Activated CD4-positive, alpha-beta T cell treated with anti-CD3 and anti-CD28 coated beads for 36 hours (primary cell): Measurements from ENCODE around the gene BTG2. TPM values are rescaled to one million over a fixed set of nuclear protein-coding genes. Genes with fewer than 3 reads are reported as not detected.
"Not testable (repeated sequence)": the region's sequence is repeated elsewhere in the genome, so short reads cannot be mapped to it uniquely, and the experiment has no call there.

Experiments used
- ATAC-seq: fragments of 200-7000 bp; cut with Tn5 transposase; one replicate; pipeline ENCODE4 v1.10.0; 2021; ENCODE audit warnings: mild to moderate bottlenecking, moderate library complexity
- CTCF ChIA-PET: fragments of 350-600 bp; sonication (Branson Sonifier 250); formaldehyde crosslinking; loops from one replicate; lab custom pipeline; 2021; ENCODE audit warnings: antibody characterized with exemption; lab: Charles Lee
- POLR2A ChIA-PET: fragments of 350-600 bp; sonication (Branson Sonifier 250); formaldehyde crosslinking; loops from one replicate; lab custom pipeline; 2021; ENCODE audit warnings: antibody characterized with exemption, inconsistent platforms; lab: Charles Lee
- DNase-seq: peaks from one replicate; pipeline ENCODE4 v3.0.0-alpha.2; 2020
- H3K27ac Mint-ChIP-seq: one replicate; pipeline ENCODE4 v1.8.0; 2021; ENCODE audit warnings: mixed read lengths
- H3K27me3 Mint-ChIP-seq: one replicate; pipeline ENCODE4 v1.8.0; 2021; ENCODE audit warnings: mixed read lengths
- H3K36me3 Mint-ChIP-seq: one replicate; pipeline ENCODE4 v1.8.0; 2021; ENCODE audit warnings: low read depth, mixed read lengths
- H3K4me1 Mint-ChIP-seq: one replicate; pipeline ENCODE4 v1.8.0; 2021; ENCODE audit warnings: mixed read lengths
- H3K4me3 Mint-ChIP-seq: one replicate; pipeline ENCODE4 v1.8.0; 2021; ENCODE audit warnings: mild to moderate bottlenecking, moderate library complexity, mixed read lengths
- H3K9me3 Mint-ChIP-seq: one replicate; pipeline ENCODE4 v1.8.0; 2021; ENCODE audit warnings: low read depth, mixed read lengths
- intact Hi-C, 2 experiments: fragments of 100-400 bp; cut with DNase I in 1 of 2; cut with micrococcal nuclease in 1 of 2; formaldehyde crosslinking; loops; one replicate each; pipeline versions ENCODE4 v1.14.2 to v1.15.1; 2022 to 2024; cut with DNase I, micrococcal nuclease
- total RNA-seq, 2 experiments: library from RNA; stranded (reverse); gene quantifications; one replicate each; pipeline ENCODE4 v1.2.3, GENCODE V29; 2021

BTG2 gene, protein sequence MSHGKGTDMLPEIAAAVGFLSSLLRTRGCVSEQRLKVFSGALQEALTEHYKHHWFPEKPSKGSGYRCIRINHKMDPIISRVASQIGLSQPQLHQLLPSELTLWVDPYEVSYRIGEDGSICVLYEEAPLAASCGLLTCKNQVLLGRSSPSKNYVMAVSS
- 100 to 1,000 TPM; 114 to 142 TPM for total RNA-seq

DNA sequence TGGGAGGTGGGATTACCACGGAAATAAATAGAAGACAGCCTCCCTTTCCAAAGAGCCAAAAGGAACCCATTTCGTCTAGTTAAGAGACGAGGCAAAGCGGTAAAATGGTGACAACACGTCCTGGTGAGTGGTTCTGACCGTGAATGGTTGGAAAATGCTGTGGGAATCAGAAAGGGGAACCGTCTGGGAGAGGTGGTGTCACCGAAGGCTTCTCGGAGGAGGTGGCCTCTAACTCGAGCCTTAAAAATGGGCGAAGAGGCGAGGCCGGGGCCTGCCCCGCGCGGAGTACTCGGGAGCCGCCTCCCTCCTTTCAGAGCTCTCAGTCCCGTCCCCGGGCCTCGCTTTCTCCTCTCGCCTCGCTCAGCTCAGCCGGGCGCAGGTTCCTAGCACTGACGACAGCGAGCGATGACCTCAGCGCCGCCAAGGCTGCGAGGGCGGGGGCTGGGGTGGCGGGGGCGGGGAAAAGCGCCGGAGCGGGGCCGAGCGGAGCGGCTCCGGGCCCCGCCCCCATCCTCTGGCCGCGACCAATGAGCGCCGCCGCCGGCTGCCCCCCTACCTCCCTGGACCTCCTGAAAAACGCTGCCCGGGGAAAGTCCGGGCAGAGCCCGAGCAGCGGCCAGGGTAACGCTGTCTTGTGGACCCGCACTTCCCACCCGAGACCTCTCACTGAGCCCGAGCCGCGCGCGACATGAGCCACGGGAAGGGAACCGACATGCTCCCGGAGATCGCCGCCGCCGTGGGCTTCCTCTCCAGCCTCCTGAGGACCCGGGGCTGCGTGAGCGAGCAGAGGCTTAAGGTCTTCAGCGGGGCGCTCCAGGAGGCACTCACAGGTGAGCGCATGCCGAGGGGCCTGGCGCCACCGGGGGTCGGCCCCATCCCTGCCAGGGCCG, at the start of gene BTG2:
Gene BTG2 (plus strand): TSS at position 601 of the 890 bp plus-strand sequence. CDS start 88 bp downstream, at position 689.
- CTCF ChIA-PET: interaction anchor here (0.6 to 3.4 kb wide), 6 partner anchors 11 to 33 kb away, joined by 3 to 33 read pairs (median 4); no protein-coding TSS in a partner anchor
- Mint-ChIP-seq H3K27ac (peak within 1 kb of the TSS; percentile 97), H3K36me3 (peaks cover 47% of the 10 kb centered on the region), H3K4me1 (peaks cover 54% of the 10 kb centered on the region), H3K27me3 (no peaks in the 10 kb centered on the region), H3K4me3 (peak within 1 kb of the TSS; percentile 98), H3K9me3 (no peaks in the 10 kb centered on the region)
- intact Hi-C loops: loop anchor here (1.0 to 5.0 kb wide), 6 partner anchors 15 to 498 kb away; partner anchors contain the start of genes ATP2B4 (in 1 of the 2) and KDM5B (in 1 of the 2)
- DNase-seq (peak; percentile 96), ATAC-seq (peak; percentile 88)
- POLR2A ChIA-PET: interaction anchor here (0.6 to 7.3 kb wide), 10 partner anchors 8 to 298 kb away, joined by 3 to 207 read pairs (median 7); partner anchors contain the start of gene TMEM183A

DNA sequence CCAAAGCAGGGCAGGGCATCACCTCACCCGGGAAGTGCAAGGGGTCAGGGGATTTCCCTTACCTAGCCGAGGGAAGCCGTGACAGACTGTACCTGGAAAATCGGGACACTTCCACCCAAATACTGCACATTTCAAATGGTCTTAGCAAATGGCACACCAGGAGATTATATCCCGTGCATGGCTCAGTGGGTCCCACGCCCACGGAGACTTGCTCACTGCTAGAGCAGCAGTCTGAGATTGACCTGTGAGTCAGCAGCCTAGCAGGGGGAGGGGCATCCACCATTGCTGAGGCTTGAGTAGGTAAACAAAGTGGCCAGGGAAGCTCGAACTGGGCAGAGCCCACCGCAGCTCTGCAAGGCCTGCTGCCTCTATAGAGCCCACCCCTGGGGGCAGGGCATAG, 48.7 kb upstream of the BTG2 start:
- H3K27ac Mint-ChIP-seq, POLR2A ChIA-PET, intact Hi-C loops, H3K4me1 Mint-ChIP-seq, H3K36me3 Mint-ChIP-seq, ATAC-seq, H3K4me3 Mint-ChIP-seq, H3K9me3 Mint-ChIP-seq: not testable (repeated sequence)
- CTCF ChIA-PET: interaction anchor here (2.4 kb wide), 1 partner anchor 12 kb away, joined by 16 read pairs; no protein-coding TSS in a partner anchor
- peak; percentile 63 for DNase-seq
- peaks cover 21% of the 10 kb centered on the region for H3K27me3 Mint-ChIP-seq

DNA sequence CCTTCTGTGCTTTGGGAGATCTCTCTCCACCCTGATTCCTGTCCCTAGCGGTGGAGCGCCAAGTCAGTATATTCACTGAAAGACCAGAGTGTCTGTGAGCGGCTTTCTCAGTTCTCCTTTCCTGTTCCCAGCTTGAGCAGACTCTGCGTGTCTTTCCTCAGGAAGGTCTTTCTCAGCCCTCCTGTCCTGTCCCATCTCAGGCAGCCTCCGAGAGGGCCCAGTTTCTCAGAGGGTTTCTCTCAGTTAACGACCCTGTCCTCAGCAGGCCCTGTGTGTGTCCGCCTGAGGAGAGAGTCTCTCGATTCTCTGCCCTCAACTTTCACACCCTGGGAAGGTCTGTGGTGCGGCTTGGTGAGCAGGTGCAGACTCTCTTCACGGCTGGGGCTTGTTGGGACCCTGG, 41.8 kb upstream of the BTG2 start:
- no peak overlapping the region for H3K27ac Mint-ChIP-seq
- ChIA-PET CTCF (interaction anchor here (1.0 to 15.1 kb wide), 2 partner anchors 32 to 75 kb away, joined by 3 to 710 read pairs; no protein-coding TSS in a partner anchor), POLR2A (no interaction called here)
- no peaks in the 10 kb centered on the region for H3K27me3 Mint-ChIP-seq
- H3K4me1 Mint-ChIP-seq: peaks cover 9% of the 10 kb centered on the region
- no peak overlapping the region for H3K4me3 Mint-ChIP-seq
- no peaks in the 10 kb centered on the region for H3K9me3 Mint-ChIP-seq
- no peak for DNase-seq
- no peaks in the 10 kb centered on the region for H3K36me3 Mint-ChIP-seq
- ATAC-seq: no peak
- intact Hi-C loops: no loop called here

DNA sequence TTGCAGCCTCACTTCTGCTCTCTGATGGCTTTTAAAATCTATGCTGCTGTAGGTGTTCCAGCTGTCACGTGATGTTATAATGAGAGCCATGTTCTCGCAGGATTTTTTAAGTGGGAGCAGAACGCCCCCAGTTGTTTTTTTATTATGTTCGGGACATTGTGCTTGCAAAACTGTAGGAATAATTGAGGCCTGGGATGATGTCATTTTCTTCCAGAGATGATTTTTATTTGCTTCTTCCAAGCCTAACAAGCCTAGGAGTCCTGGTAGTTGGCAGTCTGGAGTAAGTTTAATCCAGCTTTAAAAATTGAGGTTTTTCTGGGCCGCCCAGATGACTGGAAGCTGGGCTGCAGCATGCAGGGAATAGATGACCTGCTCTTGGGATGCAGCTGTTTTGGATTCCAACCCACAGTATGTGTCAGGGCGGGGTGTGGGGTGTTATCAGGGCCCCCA, 41.2 kb upstream of the BTG2 start:
- ChIA-PET CTCF (interaction anchor here (1.1 to 15.1 kb wide), 2 partner anchors 74 to 224 kb away, joined by 5 to 710 read pairs; no protein-coding TSS in a partner anchor), POLR2A (no interaction called here)
- no peak for DNase-seq
- intact Hi-C loops: loop anchor here in 1 of 2 experiments (2.0 kb wide), 1 partner anchor 33 kb away; no protein-coding TSS in a partner anchor
- H3K27ac Mint-ChIP-seq: no peak overlapping the region
- no peaks in the 10 kb centered on the region for H3K9me3 Mint-ChIP-seq
- no peak overlapping the region for H3K4me3 Mint-ChIP-seq
- peaks cover 9% of the 10 kb centered on the region for H3K4me1 Mint-ChIP-seq
- no peak for ATAC-seq
- no peaks in the 10 kb centered on the region for H3K27me3 Mint-ChIP-seq
- no peaks in the 10 kb centered on the region for H3K36me3 Mint-ChIP-seq

DNA sequence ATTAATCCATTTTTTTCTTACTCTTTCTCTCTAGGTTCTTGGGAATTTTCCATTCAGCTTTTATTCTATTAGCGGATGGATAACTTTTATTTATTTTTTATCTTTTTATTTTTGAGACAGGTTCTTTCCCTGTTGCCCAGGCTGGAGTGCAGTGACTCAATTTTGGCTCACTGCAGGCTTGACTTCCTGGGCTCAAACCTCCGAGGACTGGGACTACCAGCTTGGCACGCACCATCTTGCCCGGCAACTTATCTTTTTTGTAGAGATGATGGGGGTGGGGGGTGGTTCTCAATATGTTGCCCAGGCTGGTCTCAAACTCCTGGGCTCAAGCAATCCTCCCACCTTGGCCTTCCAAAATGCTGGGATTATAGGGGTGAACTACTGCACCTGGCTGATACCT, 39.8 kb upstream of the BTG2 start:
- H3K4me3 Mint-ChIP-seq: no peak overlapping the region
- no peaks in the 10 kb centered on the region for H3K27me3 Mint-ChIP-seq
- intact Hi-C loops: loop anchor here (2.0 to 5.0 kb wide), 3 partner anchors 35 to 862 kb away; partner anchors contain the start of gene ATP2B4 (in 1 of the 2)
- ChIA-PET CTCF (interaction anchor here (0.9 to 15.1 kb wide), 5 partner anchors 45 to 154 kb away, joined by 3 to 710 read pairs (median 4); no protein-coding TSS in a partner anchor), POLR2A (no interaction called here)
- ATAC-seq (no peak), DNase-seq (no peak)
- H3K9me3 Mint-ChIP-seq: no peaks in the 10 kb centered on the region
- peaks cover 10% of the 10 kb centered on the region for H3K4me1 Mint-ChIP-seq
- no peak overlapping the region for H3K27ac Mint-ChIP-seq
- H3K36me3 Mint-ChIP-seq: no peaks in the 10 kb centered on the region

DNA sequence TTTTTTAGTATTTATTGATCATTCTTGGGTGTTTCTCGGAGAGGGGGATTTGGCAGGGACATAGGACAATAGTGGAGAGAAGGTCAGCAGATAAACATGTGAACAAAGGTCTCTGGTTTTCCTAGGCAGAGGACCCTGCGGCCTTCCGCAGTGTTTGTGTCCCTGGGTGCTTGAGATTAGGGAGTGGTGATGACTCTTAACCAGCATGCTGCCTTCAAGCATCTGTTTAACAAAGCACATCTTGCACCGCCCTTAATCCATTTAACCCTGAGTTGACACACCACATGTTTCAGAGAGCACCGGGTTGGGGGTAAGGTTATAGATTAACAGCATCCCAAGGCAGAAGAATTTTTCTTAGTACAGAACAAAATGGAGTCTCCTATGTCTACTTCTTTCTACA, 39.2 kb upstream of the BTG2 start:
- H3K27ac Mint-ChIP-seq, H3K27me3 Mint-ChIP-seq, DNase-seq, H3K4me3 Mint-ChIP-seq, ATAC-seq, H3K36me3 Mint-ChIP-seq, H3K9me3 Mint-ChIP-seq, POLR2A ChIA-PET: not testable (repeated sequence)
- intact Hi-C loops: loop anchor here in 1 of 2 experiments (5.0 kb wide), 2 partner anchors 361 to 861 kb away; partner anchors contain the start of gene ATP2B4
- H3K4me1 Mint-ChIP-seq: peaks cover 16% of the 10 kb centered on the region
- CTCF ChIA-PET: interaction anchor here (1.6 to 15.1 kb wide), 6 partner anchors 41 to 226 kb away, joined by 3 to 710 read pairs (median 22); no protein-coding TSS in a partner anchor

DNA sequence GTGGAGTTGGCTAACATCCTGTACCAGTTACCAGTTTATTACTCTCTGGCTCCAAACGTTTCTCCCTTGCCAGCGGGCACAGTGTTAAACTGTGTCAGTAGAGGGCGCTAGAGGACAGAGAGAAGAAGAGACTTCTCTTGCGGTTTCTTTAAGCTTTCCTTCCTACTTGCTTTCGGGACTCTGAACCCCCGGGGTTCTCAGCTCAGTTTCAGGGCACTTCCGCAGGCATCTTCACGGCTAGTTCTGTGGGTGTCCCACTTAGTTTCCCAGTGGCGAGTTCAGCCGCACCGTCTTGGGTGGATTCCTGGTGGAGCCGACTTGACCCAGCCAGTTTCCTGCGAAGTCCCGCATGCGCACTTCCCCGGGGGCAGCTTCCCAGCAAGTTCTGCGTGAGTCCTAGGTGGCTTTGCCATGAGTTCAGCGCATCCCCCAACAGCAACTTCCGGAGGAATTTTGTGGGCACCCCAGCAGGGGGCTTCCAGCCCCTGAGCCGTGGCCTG, 37.9 kb upstream of the BTG2 start:
- peaks cover 22% of the 10 kb centered on the region for H3K4me1 Mint-ChIP-seq
- H3K4me3 Mint-ChIP-seq: peak overlapping the region; percentile 79
- ATAC-seq: peak; percentile 58
- H3K9me3 Mint-ChIP-seq: no peaks in the 10 kb centered on the region
- ChIA-PET POLR2A (interaction anchor here (0.6 to 1.4 kb wide), 8 partner anchors 28 to 119 kb away, joined by 3 to 8 read pairs (median 6); partner anchors contain the start of gene BTG2), CTCF (interaction anchor here (0.6 to 15.1 kb wide), 84 partner anchors 10 to 784 kb away, joined by 3 to 710 read pairs (median 4); partner anchors contain the start of genes ATP2B4, CHI3L1, FMOD and OPTC)
- H3K27me3 Mint-ChIP-seq: no peaks in the 10 kb centered on the region
- no peaks in the 10 kb centered on the region for H3K36me3 Mint-ChIP-seq
- intact Hi-C loops: loop anchor here (1.0 to 5.0 kb wide), 4 partner anchors 73 to 860 kb away; partner anchors contain the start of gene ATP2B4 (in 1 of the 2)
- peak; percentile 87 for DNase-seq
- H3K27ac Mint-ChIP-seq: peak overlapping the region; percentile 53

DNA sequence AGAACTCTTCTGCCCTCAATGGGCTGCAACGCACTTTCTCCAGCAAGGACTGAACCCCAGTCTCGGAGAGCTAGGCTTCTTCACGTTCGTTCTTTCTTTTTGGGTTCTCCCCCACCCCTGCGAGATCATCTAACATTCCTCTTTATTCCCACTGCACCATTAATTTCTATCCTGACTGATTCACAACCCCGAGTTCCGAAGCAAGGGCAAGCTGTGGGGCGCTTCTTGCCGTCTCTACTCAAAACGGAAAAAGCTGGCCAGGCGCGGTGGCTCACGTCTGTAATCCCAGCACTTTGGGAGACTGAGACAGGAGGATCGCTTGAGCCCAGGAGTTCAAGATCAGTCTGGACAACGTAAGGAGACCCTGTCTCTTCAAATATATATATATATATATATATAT, 37.4 kb upstream of the BTG2 start:
- POLR2A ChIA-PET: interaction anchor here (0.6 to 1.4 kb wide), 6 partner anchors 45 to 119 kb away, joined by 3 to 8 read pairs (median 6); no protein-coding TSS in a partner anchor

DNA sequence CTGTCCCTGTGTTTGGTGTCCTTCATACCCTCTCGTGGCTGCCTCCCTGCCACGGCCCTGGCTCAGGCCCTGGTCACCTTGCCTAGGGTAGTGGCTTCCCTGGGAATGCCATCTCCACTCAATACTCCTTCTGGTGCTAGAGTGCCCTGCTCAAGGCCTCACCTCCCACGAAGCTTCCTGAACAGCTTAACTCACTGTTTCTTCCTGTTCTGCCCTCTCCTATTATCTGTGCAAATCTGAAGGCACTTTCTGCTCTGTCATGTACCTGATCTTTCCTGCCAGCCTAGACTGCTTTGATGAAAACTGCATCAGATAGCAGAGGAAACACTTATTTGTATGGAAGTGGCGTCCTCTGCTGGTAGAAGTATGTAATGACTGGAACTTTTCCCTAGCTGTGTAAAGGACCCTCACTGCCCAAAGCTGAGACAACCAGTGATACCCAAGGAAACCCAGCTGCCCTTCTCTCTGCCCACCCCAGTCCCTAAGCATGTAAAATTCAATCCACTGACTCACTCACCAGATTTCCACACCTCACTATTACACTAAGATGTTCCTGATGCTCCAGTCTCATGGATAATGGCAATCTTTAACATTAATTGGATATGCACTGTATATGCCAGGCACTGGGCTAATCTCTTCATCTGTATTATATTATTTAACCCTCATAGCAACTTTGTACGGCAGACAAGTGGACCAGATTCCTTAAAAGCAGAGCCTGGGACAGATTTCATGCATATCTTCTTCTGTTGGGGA, 36.2 kb upstream of the BTG2 start:
- H3K4me3 Mint-ChIP-seq: no peak overlapping the region
- ChIA-PET POLR2A (interaction anchor here (1.0 kb wide), 1 partner anchor 66 kb away, joined by 3 read pairs; no protein-coding TSS in a partner anchor), CTCF (interaction anchor here (0.6 to 15.1 kb wide), 30 partner anchors 8 to 538 kb away, joined by 3 to 710 read pairs (median 4); no protein-coding TSS in a partner anchor)
- H3K4me1 Mint-ChIP-seq: peaks cover 35% of the 10 kb centered on the region
- H3K27me3 Mint-ChIP-seq: no peaks in the 10 kb centered on the region
- DNase-seq (peak; percentile 54), ATAC-seq (peak; percentile 35)
- intact Hi-C loops: loop anchor here (1.0 to 5.0 kb wide), 4 partner anchors 230 to 858 kb away; partner anchors contain the start of gene ATP2B4 (in 1 of the 2)
- no peaks in the 10 kb centered on the region for H3K9me3 Mint-ChIP-seq
- no peaks in the 10 kb centered on the region for H3K36me3 Mint-ChIP-seq
- no peak overlapping the region for H3K27ac Mint-ChIP-seq

More for the DNA sequence above, 37.4 kb upstream of the BTG2 start:
- Mint-ChIP-seq H3K9me3 (no peaks in the 10 kb centered on the region), H3K36me3 (no peaks in the 10 kb centered on the region), H3K4me1 (peaks cover 23% of the 10 kb centered on the region), H3K27ac (peak overlapping the region; percentile 53), H3K27me3 (no peaks in the 10 kb centered on the region), H3K4me3 (peak overlapping the region; percentile 79)
- intact Hi-C loops: loop anchor here (1.0 to 5.0 kb wide), 5 partner anchors 72 to 859 kb away; partner anchors contain the start of gene ATP2B4 (in 1 of the 2)
- ATAC-seq (no peak), DNase-seq (no peak)
- CTCF ChIA-PET: interaction anchor here (0.6 to 15.1 kb wide), 78 partner anchors 11 to 784 kb away, joined by 3 to 710 read pairs (median 4); partner anchors contain the start of genes ATP2B4, CHI3L1, FMOD and OPTC
